Measurements from ENCODE around the gene TTC9C.

TTC9C gene

DNA sequence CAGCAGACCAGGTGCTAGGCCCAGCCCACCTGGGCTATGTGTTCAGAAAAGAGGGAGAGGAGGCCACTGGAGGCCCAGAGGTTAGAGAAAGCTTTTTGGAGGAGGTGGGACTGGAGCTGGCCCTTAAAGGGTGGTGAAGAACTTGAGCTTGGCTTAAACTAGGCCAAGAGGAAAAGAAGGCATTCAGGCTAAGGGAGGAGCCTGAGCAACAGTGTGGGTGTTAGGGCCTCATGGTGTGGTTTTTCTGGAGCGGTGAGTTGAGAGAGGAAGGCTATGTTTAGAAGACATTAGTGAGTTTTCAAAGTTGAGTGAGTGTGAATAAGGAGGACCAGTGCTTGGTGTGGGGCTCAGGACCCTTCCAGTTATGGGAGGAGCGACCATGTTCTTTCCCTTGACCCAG lies 49.1 kb downstream of the TTC9C start:
- Histone ChIP-seq H3K36me3 (ENCODE audit: low read length) (no peaks in the 10 kb centered on the region), H3K9ac (ENCODE audit: low read length) (no peak overlapping the region), H3F3A (ENCODE audit: insufficient read depth) (no peaks in the 10 kb centered on the region), H3K27ac (ENCODE audit: low read depth, low read length) (no peak overlapping the region), H3K4me2 (ENCODE audit: low read depth, low read length, poor library complexity, severe bottlenecking) (no peak overlapping the region), H3K9me3 (ENCODE audit: insufficient read depth, low read length) (no peaks in the 10 kb centered on the region), H3K27me3 (ENCODE audit: low read length) (no peaks in the 10 kb centered on the region), H3K9me2 (replicated peaks; ENCODE audit: insufficient read depth, low read length) (no peaks in the 10 kb centered on the region), H3K4me3 (ENCODE audit: insufficient read depth, low read length, poor library complexity, severe bottlenecking) (no peak overlapping the region), H2AFZ (ENCODE audit: low read depth, low read length, severe bottlenecking) (no peak overlapping the region), H3K79me2 (ENCODE audit: insufficient read depth, low read length) (peaks cover 14% of the 10 kb centered on the region; the same call in 1 of the 2 replicates), H4K20me1 (ENCODE audit: low read depth, low read length) (no peaks in the 10 kb centered on the region)
- TF ChIP-seq, protein P1, sequence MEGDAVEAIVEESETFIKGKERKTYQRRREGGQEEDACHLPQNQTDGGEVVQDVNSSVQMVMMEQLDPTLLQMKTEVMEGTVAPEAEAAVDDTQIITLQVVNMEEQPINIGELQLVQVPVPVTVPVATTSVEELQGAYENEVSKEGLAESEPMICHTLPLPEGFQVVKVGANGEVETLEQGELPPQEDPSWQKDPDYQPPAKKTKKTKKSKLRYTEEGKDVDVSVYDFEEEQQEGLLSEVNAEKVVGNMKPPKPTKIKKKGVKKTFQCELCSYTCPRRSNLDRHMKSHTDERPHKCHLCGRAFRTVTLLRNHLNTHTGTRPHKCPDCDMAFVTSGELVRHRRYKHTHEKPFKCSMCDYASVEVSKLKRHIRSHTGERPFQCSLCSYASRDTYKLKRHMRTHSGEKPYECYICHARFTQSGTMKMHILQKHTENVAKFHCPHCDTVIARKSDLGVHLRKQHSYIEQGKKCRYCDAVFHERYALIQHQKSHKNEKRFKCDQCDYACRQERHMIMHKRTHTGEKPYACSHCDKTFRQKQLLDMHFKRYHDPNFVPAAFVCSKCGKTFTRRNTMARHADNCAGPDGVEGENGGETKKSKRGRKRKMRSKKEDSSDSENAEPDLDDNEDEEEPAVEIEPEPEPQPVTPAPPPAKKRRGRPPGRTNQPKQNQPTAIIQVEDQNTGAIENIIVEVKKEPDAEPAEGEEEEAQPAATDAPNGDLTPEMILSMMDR (IDR thresholded peaks at IDR 0.05; ENCODE audit: insufficient read depth, low read length, poor library complexity, severe bottlenecking) = no peak
- no peak for TF ChIP-seq EZH2phosphoT487 (conservative IDR thresholded peaks at IDR 0.05; ENCODE audit: low read length)

DNA sequence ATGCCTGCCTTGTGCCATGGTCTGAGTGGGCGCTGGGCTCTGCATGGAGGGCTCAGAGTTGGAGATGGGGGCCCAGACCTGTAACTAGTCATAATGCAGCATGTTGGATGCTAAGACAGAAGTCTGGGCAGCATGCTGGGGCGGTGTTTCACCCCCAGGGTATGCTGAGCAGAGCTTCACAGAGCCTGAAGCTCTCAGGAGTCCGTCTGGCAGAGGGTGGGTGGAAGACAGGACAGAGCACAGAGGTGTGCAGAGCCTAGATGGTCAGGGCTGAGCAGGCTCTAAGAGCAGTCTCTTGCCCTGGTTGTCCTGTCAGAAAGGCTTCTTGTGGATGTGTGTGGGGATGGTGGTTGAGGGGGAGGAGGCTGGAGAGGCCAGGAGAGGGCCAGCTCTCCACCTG lies 50.2 kb downstream of the TTC9C start:
- Histone ChIP-seq H3K27ac (ENCODE audit: low read depth, low read length) (no peak overlapping the region), H3K9me2 (replicated peaks; ENCODE audit: insufficient read depth, low read length) (no peaks in the 10 kb centered on the region), H3K4me3 (ENCODE audit: insufficient read depth, low read length, poor library complexity, severe bottlenecking) (no peak overlapping the region), H3K9ac (ENCODE audit: low read length) (no peak overlapping the region), H3K36me3 (ENCODE audit: low read length) (no peaks in the 10 kb centered on the region), H3K79me2 (ENCODE audit: insufficient read depth, low read length) (peaks cover 9% of the 10 kb centered on the region; the same call in 1 of the 2 replicates), H3K27me3 (ENCODE audit: low read length) (no peaks in the 10 kb centered on the region), H4K20me1 (ENCODE audit: low read depth, low read length) (no peaks in the 10 kb centered on the region), H3K4me2 (ENCODE audit: low read depth, low read length, poor library complexity, severe bottlenecking) (no peak overlapping the region), H2AFZ (ENCODE audit: low read depth, low read length, severe bottlenecking) (no peak overlapping the region), H3K9me3 (ENCODE audit: insufficient read depth, low read length) (no peaks in the 10 kb centered on the region), H3F3A (ENCODE audit: insufficient read depth) (no peaks in the 10 kb centered on the region)
- TF ChIP-seq, protein P1 (IDR thresholded peaks at IDR 0.05; ENCODE audit: insufficient read depth, low read length, poor library complexity, severe bottlenecking) = no peak
- no peak for TF ChIP-seq EZH2phosphoT487 (conservative IDR thresholded peaks at IDR 0.05; ENCODE audit: low read length)

DNA sequence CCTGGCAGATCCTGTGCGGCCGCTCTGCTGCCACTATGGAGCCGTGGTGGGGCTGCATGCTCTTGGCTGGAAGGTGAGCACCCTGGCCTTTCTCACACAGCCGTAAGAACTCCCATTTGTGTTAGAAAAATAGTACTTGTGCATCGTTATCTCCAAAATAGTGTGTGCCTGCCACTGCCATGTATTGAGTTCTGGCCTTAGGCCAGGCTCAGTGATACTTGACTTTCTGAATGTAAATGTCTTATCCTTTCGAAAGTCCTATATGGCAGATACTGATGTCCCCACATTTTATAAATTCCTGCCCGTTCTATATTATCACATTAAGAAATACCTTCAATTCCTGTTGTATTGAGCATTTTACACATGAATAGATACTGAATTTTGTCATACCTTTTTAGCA lies 54.5 kb downstream of the TTC9C start:
- H3K27me3 ChIP-seq (ENCODE audit: low read length) = no peaks in the 10 kb centered on the region
- H3F3A ChIP-seq (ENCODE audit: insufficient read depth) = no peaks in the 10 kb centered on the region
- H3K4me2 ChIP-seq (ENCODE audit: low read depth, low read length, poor library complexity, severe bottlenecking) = no peak overlapping the region
- no peaks in the 10 kb centered on the region for H4K20me1 ChIP-seq (ENCODE audit: low read depth, low read length)
- no peak overlapping the region for H3K9ac ChIP-seq (ENCODE audit: low read length)
- no peaks in the 10 kb centered on the region for H3K9me3 ChIP-seq (ENCODE audit: insufficient read depth, low read length)
- no peak overlapping the region for H3K4me3 ChIP-seq (ENCODE audit: insufficient read depth, low read length, poor library complexity, severe bottlenecking)
- TF ChIP-seq, protein P1 (IDR thresholded peaks at IDR 0.05; ENCODE audit: insufficient read depth, low read length, poor library complexity, severe bottlenecking) = no peak
- no peak for TF ChIP-seq EZH2phosphoT487 (conservative IDR thresholded peaks at IDR 0.05; ENCODE audit: low read length)
- no peak overlapping the region for H3K27ac ChIP-seq (ENCODE audit: low read depth, low read length)
- no peak overlapping the region for H2AFZ ChIP-seq (ENCODE audit: low read depth, low read length, severe bottlenecking)
- H3K36me3 ChIP-seq (ENCODE audit: low read length) = no peaks in the 10 kb centered on the region; the same call in 1 of the 2 replicates
- H3K9me2 ChIP-seq (replicated peaks; ENCODE audit: insufficient read depth, low read length) = no peaks in the 10 kb centered on the region
- H3K79me2 ChIP-seq (ENCODE audit: insufficient read depth, low read length) = peaks cover 10% of the 10 kb centered on the region
